Mesothelial cell of epicardium (in vitro differentiated cells): ENCODE results near the gene KBTBD12. TPM values are rescaled to one million over a fixed set of nuclear protein-coding genes. Genes with fewer than 3 reads are reported as not detected.
"Not testable (repeated sequence)": the region's sequence is repeated elsewhere in the genome, so short reads cannot be mapped to it uniquely, and the experiment has no call there.

Experiments
- DNase-seq, 2 experiments: peaks; one replicate each; pipeline ENCODE4 v3.0.0; 2021; ENCODE audit warnings: low spot score in 2 of 2; ENCODE audit not compliant: unreplicated experiment in 2 of 2
- H3K27ac Mint-ChIP-seq: 2 replicates; pipeline ENCODE4 v1.8.0; 2021; ENCODE audit warnings: mixed read lengths
- H3K27me3 Mint-ChIP-seq: 2 replicates; pipeline ENCODE4 v1.8.0; 2021; ENCODE audit warnings: low read depth, mixed read lengths
- H3K36me3 Mint-ChIP-seq: 2 replicates; pipeline ENCODE4 v1.8.0; 2021; ENCODE audit warnings: mixed read lengths
- H3K4me1 Mint-ChIP-seq: 2 replicates; pipeline ENCODE4 v1.8.0; 2021; ENCODE audit warnings: mixed read lengths
- H3K4me3 Mint-ChIP-seq: 2 replicates; pipeline ENCODE4 v1.8.0; 2021; ENCODE audit warnings: mild to moderate bottlenecking, moderate library complexity, mixed read lengths
- H3K9me3 Mint-ChIP-seq: 2 replicates; pipeline ENCODE4 v1.8.0; 2021; ENCODE audit warnings: mixed read lengths
- total RNA-seq: library from RNA; stranded (reverse); gene quantifications from 3 replicates; pipeline ENCODE4 v1.2.1, GENCODE V29; 2021
- TF ChIP-seq, protein P1 (sequence below): fragments of 200-600 bp; sonication (generic); IDR thresholded peaks from one replicate; pipeline ENCODE4 v1.5.0; 2021; ENCODE audit warnings: antibody characterized with exemption; ENCODE audit not compliant: unreplicated experiment

Gene KBTBD12
- total RNA-seq, 1 donor from 2014 or later, result not detected

DNA sequence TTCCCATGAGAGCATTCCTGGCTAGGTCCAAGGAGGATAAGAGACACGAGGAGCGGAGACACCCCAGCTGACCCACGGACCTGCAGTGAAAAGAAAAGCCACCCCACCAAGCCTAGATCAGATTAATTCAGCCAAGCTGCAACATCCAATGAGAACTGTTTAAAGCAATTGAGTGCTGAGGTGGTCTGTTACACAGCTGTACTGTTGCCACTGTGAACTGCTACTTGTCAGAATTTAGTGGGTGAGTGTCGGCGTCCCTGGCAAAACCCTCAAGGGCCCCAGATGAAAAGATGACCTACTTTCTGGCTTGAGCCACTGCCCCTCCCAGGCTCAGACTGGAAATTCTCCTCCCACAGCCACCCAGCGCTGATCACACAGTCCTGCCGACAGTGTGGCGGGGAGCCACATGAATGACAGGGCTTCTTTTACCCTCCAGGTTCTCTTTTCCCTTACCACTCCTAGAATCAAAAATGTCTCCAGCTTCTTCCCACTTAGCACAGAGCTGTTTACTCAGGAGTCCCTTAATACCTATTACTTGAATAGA is 26.4 kb upstream of the KBTBD12 start:
- Mint-ChIP-seq H3K4me1 (peaks cover 13% of the 10 kb centered on the region), H3K36me3 (peaks cover 3% of the 10 kb centered on the region), H3K9me3 (peaks cover 22% of the 10 kb centered on the region), H3K4me3 (no peak overlapping the region), H3K27me3 (peaks cover 3% of the 10 kb centered on the region), H3K27ac (no peak overlapping the region)
- TF ChIP-seq, protein P1, sequence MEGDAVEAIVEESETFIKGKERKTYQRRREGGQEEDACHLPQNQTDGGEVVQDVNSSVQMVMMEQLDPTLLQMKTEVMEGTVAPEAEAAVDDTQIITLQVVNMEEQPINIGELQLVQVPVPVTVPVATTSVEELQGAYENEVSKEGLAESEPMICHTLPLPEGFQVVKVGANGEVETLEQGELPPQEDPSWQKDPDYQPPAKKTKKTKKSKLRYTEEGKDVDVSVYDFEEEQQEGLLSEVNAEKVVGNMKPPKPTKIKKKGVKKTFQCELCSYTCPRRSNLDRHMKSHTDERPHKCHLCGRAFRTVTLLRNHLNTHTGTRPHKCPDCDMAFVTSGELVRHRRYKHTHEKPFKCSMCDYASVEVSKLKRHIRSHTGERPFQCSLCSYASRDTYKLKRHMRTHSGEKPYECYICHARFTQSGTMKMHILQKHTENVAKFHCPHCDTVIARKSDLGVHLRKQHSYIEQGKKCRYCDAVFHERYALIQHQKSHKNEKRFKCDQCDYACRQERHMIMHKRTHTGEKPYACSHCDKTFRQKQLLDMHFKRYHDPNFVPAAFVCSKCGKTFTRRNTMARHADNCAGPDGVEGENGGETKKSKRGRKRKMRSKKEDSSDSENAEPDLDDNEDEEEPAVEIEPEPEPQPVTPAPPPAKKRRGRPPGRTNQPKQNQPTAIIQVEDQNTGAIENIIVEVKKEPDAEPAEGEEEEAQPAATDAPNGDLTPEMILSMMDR, result no peak
- DNase-seq, result no peak

DNA sequence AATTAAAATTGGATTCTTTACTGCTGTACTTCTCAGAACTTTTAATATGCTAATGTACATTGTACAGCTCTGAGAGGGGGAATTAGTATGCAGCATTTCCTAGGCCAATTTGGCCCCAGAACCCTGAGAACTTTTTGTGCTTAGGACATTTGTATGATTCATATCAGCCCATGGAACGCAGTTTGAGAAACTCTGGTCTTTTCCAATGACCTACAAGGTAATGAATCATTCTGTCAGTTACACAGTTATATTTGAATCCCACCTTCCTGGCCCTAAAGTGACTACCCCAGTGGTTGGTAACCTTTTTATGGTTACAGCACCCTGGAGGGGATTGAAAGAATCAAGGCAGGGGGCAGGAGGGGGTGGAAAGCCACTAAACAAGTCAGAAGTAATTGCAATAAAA is 25.6 kb upstream of the KBTBD12 start:
- Mint-ChIP-seq H3K27ac (no peak overlapping the region), H3K27me3 (peaks cover 3% of the 10 kb centered on the region), H3K9me3 (peaks cover 22% of the 10 kb centered on the region), H3K4me3 (no peak overlapping the region), H3K4me1 (peaks cover 13% of the 10 kb centered on the region), H3K36me3 (peaks cover 3% of the 10 kb centered on the region)
- TF ChIP-seq, protein P1, result no peak
- no peak for DNase-seq

DNA sequence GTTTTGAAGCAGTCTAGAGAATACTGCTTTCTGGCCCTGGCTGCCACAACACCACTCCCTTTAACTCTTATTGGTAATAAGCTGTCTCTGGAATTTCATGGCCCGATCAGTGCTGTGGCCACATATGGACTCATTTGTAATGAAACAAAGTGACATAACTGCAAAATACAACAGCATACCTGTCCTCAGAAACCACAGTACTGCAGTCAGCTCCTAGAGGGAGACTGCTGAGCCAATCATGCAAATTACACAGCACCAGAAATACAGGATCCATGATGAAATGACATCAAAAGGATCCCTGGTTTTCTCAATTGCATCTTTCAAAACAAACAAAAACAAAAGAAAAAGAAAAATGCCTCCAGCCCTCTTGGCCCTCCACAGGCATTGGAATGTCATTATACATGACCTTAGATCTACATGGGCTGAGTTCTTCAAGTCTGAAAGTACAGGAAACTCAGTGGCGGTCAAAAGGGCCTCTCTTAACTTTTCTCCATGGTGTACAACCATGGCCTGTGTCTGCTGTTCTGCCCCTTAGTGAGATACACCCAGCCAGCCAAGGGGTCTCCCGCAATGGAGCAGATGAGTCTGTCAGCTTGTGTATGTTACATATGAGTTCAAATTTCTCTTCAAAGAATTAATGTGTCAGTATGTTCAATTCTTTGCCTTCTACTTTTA is 24.9 kb upstream of the KBTBD12 start:
- peaks cover 22% of the 10 kb centered on the region for H3K9me3 Mint-ChIP-seq

DNA sequence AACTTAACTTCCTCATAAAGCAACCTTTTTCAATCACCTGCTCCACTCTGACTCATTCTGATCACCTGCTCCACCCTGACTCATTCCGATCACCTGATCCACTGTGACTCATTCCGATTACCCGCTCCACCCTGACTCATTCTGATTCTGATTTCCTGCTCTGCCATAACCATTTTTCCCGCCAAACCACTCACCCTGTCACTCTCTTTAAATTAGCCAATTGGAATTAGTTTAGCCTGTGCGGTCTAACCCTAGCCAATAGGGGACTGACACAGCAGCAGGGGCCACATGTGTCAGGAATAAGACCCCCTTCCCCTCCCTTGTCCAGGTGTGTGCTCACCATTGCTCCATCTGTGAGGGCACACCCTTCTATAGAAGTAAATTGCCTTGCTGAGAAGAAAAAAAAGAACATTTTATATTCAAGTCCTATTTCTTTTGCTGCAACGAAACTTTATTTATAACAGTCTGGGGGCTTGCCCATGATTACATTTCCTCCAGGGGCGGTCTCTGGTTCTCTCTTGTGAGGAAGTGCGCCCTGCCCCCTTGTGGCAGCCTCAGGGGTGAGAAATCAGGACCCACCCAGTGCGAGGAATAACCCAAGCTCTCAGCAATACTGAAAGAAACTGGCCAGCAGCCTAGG is 24.3 kb upstream of the KBTBD12 start:
- DNase-seq, H3K27ac Mint-ChIP-seq, H3K4me3 Mint-ChIP-seq, H3K36me3 Mint-ChIP-seq, H3K27me3 Mint-ChIP-seq: not testable (repeated sequence)
- peaks cover 13% of the 10 kb centered on the region for H3K4me1 Mint-ChIP-seq
- H3K9me3 Mint-ChIP-seq, result peaks cover 22% of the 10 kb centered on the region

More for the DNA sequence above, 24.9 kb upstream of the KBTBD12 start:
- no peak overlapping the region for H3K27ac Mint-ChIP-seq
- H3K4me1 Mint-ChIP-seq, result peaks cover 13% of the 10 kb centered on the region
- no peak for DNase-seq
- TF ChIP-seq, protein P1, result no peak
- H3K4me3 Mint-ChIP-seq, result no peak overlapping the region
- peaks cover 3% of the 10 kb centered on the region for H3K36me3 Mint-ChIP-seq
- H3K27me3 Mint-ChIP-seq, result peaks cover 3% of the 10 kb centered on the region

DNA sequence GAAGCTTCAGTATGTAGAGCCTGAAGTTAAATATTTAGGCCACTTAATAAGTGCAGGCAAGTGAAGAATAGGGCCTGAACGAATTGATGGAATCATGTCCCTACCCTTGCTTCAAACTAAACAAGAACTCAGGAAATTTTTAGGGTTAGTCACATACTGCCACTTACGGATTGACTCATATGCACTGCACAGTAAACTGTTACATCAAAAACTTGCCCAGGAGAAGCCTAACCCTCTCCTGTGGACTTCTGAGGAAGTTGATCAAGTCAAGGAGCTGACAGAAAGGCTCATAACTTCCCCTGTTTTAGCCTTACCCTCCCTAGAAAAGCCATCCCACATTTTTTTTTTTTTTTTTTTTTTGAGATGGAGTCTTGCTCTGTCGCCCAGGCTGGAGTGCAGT is 20.6 kb upstream of the KBTBD12 start:
- DNase-seq, result no peak

DNA sequence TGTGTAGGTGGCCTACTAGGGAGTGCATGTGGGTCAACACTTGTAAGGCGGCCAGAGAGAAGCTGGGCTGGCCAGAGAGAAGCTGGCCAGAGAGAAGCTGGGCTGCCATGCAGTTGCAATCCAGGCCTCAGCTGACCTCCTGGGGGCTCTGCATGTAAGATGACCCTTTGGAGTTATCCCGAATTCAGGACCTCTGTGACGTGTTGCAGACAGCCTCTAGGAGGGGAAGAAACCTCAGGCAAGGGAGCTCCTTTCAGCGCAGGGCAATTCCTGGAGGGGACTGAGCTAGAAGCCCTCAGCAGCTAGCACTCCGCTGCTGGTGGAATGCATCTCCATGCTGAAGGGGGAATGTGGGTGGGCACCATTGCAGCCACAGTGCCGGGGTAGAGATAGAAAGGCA is 15.8 kb upstream of the KBTBD12 start:
- H3K4me3 Mint-ChIP-seq, result no peak overlapping the region
- DNase-seq, result no peak
- no peaks in the 10 kb centered on the region for H3K36me3 Mint-ChIP-seq
- peaks cover 19% of the 10 kb centered on the region for H3K27me3 Mint-ChIP-seq
- H3K4me1 Mint-ChIP-seq, result no peaks in the 10 kb centered on the region
- H3K27ac Mint-ChIP-seq, result no peak overlapping the region
- TF ChIP-seq, protein P1, result no peak
- H3K9me3 Mint-ChIP-seq, result peaks cover 7% of the 10 kb centered on the region

More for the DNA sequence above, 20.6 kb upstream of the KBTBD12 start:
- H3K27me3 Mint-ChIP-seq, result peaks cover 3% of the 10 kb centered on the region
- peaks cover 3% of the 10 kb centered on the region for H3K36me3 Mint-ChIP-seq
- TF ChIP-seq, protein P1, result no peak
- H3K4me3 Mint-ChIP-seq, result no peak overlapping the region
- peaks cover 27% of the 10 kb centered on the region for H3K9me3 Mint-ChIP-seq
- no peak overlapping the region for H3K27ac Mint-ChIP-seq
- no peaks in the 10 kb centered on the region for H3K4me1 Mint-ChIP-seq
